Measurements from ENCODE around the gene SLCO4A1. TPM values are rescaled to one million over a fixed set of nuclear protein-coding genes. Genes with fewer than 3 reads are reported as not detected.

Gene SLCO4A1
- polyA plus RNA-seq, 1 donor (not counting 4 experiments of a cell fraction or from before 2014, with no cell fraction given): 1.8 TPM

- H3K9ac ChIP-seq (ENCODE audit: control insufficient read depth, extremely low read depth, insufficient read depth, low read length): no peak overlapping the region
- no peak overlapping the region for H3K4me2 ChIP-seq (ENCODE audit: control insufficient read depth, extremely low read depth, insufficient read depth, low read depth, low read length)
- DNase-seq (ENCODE audit: low read depth, low spot score) (no peak), FAIRE-seq (no peak)
- H3K9me1 ChIP-seq (ENCODE audit: control insufficient read depth, extremely low read depth, insufficient read depth, low read length): no peaks in the 10 kb centered on the region
- no peaks in the 10 kb centered on the region for H3K79me2 ChIP-seq (ENCODE audit: control insufficient read depth, insufficient read depth, low read length)
- peaks cover 47% of the 10 kb centered on the region for H3K27me3 ChIP-seq (ENCODE audit: control insufficient read depth, extremely low read depth, insufficient read depth, low read length)
- H4K20me1 ChIP-seq (ENCODE audit: control insufficient read depth, extremely low read depth, insufficient read depth, low read length): no peaks in the 10 kb centered on the region
- H3K4me1 ChIP-seq (ENCODE audit: control insufficient read depth, extremely low read depth, insufficient read depth, low read length): no peaks in the 10 kb centered on the region
- no peak overlapping the region for H3K27ac ChIP-seq (ENCODE audit: control insufficient read depth, insufficient read depth, low read length)
- no peaks in the 10 kb centered on the region for H3K9me3 ChIP-seq (ENCODE audit: control insufficient read depth, low read depth, low read length)
- no peaks in the 10 kb centered on the region for H3K36me3 ChIP-seq (ENCODE audit: control insufficient read depth in 2 of 2, extremely low read depth in 1 of 2, insufficient read depth in 2 of 2, low read length in 2 of 2)
- dilution Hi-C loops (cut with MboI; ENCODE audit: extremely low pct_ligation_motif_present, low sequenced_read_pairs): no loop called here
- TF ChIP-seq CTCF (optimal IDR thresholded peaks at IDR 0.05 in 1 of 3, IDR thresholded peaks at IDR 0.05 in 1 of 3, conservative IDR thresholded peaks at IDR 0.05 in 1 of 3; ENCODE audit: extremely low read depth in 1 of 3, insufficient read depth in 2 of 3, low read length in 3 of 3) (no peak), EZH2 (IDR thresholded peaks at IDR 0.05; ENCODE audit: low read length) (no peak)
- H3K4me3 ChIP-seq (ENCODE audit: control insufficient read depth in 2 of 3, extremely low read depth in 1 of 3, insufficient read depth in 2 of 3, low read depth in 1 of 3, low read length in 3 of 3): no peak overlapping the region
- H2AFZ ChIP-seq (ENCODE audit: control insufficient read depth, low read length): no peak overlapping the region
Measured at GRCh38 chr20:62634330-62634967, 7.9 kb upstream of the SLCO4A1 start.

- Histone ChIP-seq H3K36me3 (ENCODE audit: control insufficient read depth in 2 of 2, extremely low read depth in 1 of 2, insufficient read depth in 2 of 2, low read length in 2 of 2) (no peaks in the 10 kb centered on the region), H3K27ac (ENCODE audit: control insufficient read depth, insufficient read depth, low read length) (no peak overlapping the region), H3K9me3 (ENCODE audit: control insufficient read depth, low read depth, low read length) (no peaks in the 10 kb centered on the region), H3K9ac (ENCODE audit: control insufficient read depth, extremely low read depth, insufficient read depth, low read length) (no peak overlapping the region), H2AFZ (ENCODE audit: control insufficient read depth, low read length) (no peak overlapping the region), H3K4me3 (ENCODE audit: control insufficient read depth in 2 of 3, extremely low read depth in 1 of 3, insufficient read depth in 2 of 3, low read depth in 1 of 3, low read length in 3 of 3) (no peak overlapping the region), H3K27me3 (ENCODE audit: control insufficient read depth, extremely low read depth, insufficient read depth, low read length) (peaks cover 49% of the 10 kb centered on the region), H3K79me2 (ENCODE audit: control insufficient read depth, insufficient read depth, low read length) (no peaks in the 10 kb centered on the region), H3K4me1 (ENCODE audit: control insufficient read depth, extremely low read depth, insufficient read depth, low read length) (no peaks in the 10 kb centered on the region), H4K20me1 (ENCODE audit: control insufficient read depth, extremely low read depth, insufficient read depth, low read length) (no peaks in the 10 kb centered on the region), H3K4me2 (ENCODE audit: control insufficient read depth, extremely low read depth, insufficient read depth, low read depth, low read length) (no peak overlapping the region), H3K9me1 (ENCODE audit: control insufficient read depth, extremely low read depth, insufficient read depth, low read length) (no peaks in the 10 kb centered on the region)
- FAIRE-seq (no peak), DNase-seq (ENCODE audit: low read depth, low spot score) (no peak)
- dilution Hi-C loops (cut with MboI; ENCODE audit: extremely low pct_ligation_motif_present, low sequenced_read_pairs): no loop called here
- TF ChIP-seq CTCF (optimal IDR thresholded peaks at IDR 0.05 in 1 of 3, IDR thresholded peaks at IDR 0.05 in 1 of 3, conservative IDR thresholded peaks at IDR 0.05 in 1 of 3; ENCODE audit: extremely low read depth in 1 of 3, insufficient read depth in 2 of 3, low read length in 3 of 3): no peak
- TF ChIP-seq EZH2 (IDR thresholded peaks at IDR 0.05; ENCODE audit: low read length): no peak
Measured at GRCh38 chr20:62635232-62635631, 7.1 kb upstream of the SLCO4A1 start.
